ENCODE data around the gene POLR2A.
"Not testable (repeated sequence)": the region's sequence is repeated elsewhere in the genome, so short reads cannot be mapped to it uniquely, and the experiment has no call there.

POLR2A gene

GRCh38 chr17:7460850-7461660 lies 23.1 kb upstream of the POLR2A start:
- peak; percentile 69 for DNase-seq (ENCODE audit: low spot score)

GRCh38 chr17:7462474-7463371 lies 21.4 kb upstream of the POLR2A start:
- DNase-seq (ENCODE audit: low spot score) = no peak

DNA sequence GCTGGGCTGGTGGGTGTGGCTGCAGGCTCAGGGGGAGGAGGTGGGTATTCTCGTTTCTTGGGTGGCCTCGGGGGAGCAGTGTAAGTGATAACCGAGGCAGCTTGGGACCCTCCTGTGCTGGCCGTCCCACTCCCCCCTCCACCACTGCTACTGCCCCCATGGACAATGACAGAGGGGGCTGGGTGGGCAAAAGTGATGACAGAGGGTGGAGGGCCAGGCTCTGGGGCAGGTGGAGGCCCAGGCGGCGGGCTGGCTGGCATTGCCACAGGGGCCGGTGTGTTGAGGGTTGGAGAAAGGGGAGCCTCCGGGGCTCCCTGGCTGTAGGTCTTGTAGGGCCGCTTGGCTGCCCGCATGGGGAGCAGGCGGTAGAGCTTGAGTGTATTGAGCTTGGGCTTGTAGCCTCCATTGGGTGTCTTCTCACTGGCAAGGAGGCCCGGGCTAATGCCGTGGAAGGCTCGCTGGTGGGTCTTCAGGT lies 20.8 kb upstream of the POLR2A start:
- no peak for DNase-seq (ENCODE audit: low spot score)

DNA sequence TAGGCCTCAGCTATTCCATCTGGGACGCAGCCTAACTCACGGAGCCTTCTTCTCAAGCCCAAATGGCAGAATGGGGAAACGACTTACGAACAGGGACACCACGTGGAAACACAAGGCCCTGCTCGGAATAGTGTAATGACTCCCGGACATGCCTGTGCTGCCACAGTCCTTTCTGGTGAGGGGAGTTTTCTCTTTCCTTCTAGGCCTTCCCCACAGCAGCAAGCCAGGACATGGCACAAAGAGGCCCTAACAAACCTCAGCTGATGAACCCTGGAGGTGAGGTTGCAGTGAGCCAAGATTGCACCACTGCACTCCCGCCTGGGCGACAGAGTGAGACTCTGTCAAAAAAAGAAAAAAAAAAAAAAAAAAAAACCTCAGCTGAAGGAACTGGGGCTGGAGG lies 20.1 kb upstream of the POLR2A start:
- DNase-seq (ENCODE audit: low spot score) = no peak

GRCh38 chr17:7465597-7466275 lies 18.4 kb upstream of the POLR2A start:
- no peak for DNase-seq (ENCODE audit: low spot score)

DNA sequence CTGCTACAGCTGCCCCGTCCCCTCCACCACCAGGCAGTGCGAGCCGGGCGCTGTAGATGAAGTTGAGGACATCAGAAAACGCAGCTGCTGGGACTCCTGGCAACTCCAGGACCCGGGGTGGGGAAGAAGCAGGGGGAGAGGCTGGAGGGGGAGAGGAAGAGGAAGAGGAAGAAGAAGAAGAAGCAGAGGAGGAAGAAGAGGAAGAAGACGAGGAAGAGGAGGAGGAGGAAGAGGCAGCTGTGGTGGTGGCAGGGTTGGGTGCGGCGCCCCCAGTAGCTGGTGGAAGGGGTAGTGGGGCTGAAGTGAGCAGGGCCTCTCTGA lies 17.9 kb upstream of the POLR2A start:
- no peak for DNase-seq (ENCODE audit: low spot score)

- DNase-seq (ENCODE audit: low spot score) = no peak
Observed at GRCh38 chr17:7466639-7467341, 17.4 kb upstream of the POLR2A start.

- no peak for DNase-seq (ENCODE audit: low spot score)
Observed at GRCh38 chr17:7467498-7467897, 16.7 kb upstream of the POLR2A start.

- DNase-seq (ENCODE audit: low spot score) = no peak
Observed at GRCh38 chr17:7468290-7468689, 15.9 kb upstream of the POLR2A start.

- no peak for DNase-seq (ENCODE audit: low spot score)
Observed at GRCh38 chr17:7468804-7469389, 15.3 kb upstream of the POLR2A start.

GRCh38 chr17:7469843-7470242 lies 14.3 kb upstream of the POLR2A start:
- not testable (repeated sequence) for DNase-seq (ENCODE audit: low spot score)

DNA sequence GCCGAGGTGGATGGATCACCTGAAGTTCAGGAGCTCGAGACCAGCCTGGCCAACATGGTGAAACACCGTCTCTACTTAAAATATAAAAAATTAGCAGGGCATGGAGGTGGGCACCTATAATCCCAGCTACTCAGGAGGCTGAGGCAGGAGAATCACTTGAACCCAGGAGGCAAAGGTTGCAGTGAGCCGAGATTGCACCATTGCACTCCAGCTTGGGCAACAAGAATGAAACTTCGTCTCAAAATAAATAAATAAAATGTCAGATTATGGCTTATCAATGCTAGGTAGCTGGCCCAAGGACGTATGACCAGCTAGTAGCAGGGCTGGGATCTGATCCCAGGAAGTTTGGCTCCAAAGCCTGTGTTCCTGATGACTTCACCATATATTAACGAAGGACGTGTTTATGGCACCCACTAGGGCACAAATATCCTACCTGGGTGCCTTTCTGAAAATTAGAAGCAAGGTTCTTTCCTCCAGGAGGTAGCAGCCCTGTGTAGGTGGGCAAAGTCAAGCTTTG lies 13.7 kb upstream of the POLR2A start:
- DNase-seq (ENCODE audit: low spot score) = not testable (repeated sequence)

DNA sequence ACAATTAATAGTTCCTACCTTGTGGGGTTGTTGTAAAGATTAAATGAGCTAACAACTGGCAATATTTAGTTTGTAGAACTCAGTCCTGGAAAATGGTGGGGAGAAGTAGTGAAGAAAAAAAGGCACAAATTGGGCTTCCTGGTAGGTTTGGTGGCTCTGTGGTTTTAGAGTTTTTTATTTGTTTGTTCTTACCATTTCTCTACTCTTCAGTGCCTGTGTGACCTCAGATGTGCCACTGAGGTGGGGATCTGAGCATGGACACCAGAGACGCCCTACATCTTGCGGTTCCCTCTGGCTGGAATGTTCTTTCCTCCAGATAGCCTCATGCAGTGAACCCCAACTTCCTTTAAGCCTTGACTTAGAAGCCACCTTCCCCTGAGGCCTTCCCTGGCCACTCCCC lies 12.4 kb upstream of the POLR2A start:
- no peak for DNase-seq (ENCODE audit: low spot score)

DNA sequence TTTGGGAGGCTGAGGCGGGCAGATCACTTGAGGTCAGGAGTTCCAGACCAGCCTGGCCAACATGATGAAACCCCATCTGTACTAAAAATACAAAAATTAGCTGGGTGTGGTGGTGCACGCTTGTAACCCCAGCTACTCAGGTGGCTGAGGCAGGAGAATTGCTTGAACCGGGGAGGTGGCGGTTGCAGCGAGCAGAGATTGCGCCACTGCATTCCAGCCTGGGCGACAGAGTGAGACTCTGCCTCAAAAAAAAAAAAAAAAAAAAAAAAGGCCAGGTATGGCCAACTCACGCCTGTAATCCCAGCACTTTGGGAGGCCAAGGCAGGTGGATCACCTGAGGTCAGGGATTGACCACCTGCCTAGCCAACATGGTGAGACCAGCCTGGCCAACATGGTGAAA lies 9.4 kb upstream of the POLR2A start:
- DNase-seq (ENCODE audit: low spot score) = not testable (repeated sequence)

DNA sequence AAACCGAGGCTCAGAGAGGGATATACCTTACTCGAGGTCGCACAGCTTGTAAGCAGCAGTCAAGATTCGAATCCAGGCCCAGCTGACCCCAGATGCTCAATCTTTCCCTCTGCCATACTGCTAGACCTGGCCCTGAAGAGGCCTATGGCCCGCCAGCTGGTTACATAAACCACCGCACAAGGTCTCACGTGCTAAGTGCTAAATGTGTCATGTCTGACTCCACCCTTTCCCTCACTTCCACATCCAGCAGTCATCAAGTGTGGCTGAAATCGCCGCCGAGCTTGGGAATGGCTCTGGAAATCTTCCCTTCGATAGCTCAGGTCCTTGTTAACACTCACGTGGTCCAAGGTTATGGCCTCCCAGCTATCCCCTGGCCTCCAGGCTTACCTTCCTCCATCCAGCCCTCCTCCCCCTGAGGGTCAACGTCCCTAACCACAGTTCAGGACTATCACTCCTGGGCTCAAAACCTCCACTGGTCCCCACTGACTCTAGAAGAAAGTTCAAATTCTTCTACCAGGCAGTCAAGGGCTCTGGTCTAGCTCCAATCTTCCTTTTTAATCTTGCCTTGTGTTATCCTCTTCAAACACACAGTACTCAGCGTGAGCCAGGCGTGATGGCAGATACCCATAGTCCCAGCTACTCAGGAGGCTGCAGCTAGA lies 8.3 kb upstream of the POLR2A start:
- no peak for DNase-seq (ENCODE audit: low spot score)

DNA sequence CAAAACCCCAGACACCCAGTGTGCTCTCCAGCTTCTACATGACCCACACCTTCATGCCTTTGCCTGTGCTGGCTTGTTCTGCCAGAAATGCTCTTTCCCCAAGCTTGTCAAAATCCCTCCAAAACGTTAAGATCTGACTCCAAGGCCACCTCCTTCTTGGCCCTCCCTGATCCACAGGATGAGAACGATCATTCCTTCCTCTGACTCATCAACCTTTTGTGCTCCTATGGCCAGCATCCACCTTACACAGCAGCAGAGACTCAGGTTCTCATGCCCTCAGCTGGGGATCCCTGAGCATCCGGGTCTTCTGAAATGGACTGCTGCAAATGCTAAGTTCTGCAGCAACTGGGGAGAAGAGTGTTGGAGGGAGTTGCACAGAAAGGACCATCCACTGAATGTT lies 7.7 kb upstream of the POLR2A start:
- no peak for DNase-seq (ENCODE audit: low spot score)

- DNase-seq (ENCODE audit: low spot score) = no peak
Observed at GRCh38 chr17:7476951-7477350, 7.2 kb upstream of the POLR2A start.

DNA sequence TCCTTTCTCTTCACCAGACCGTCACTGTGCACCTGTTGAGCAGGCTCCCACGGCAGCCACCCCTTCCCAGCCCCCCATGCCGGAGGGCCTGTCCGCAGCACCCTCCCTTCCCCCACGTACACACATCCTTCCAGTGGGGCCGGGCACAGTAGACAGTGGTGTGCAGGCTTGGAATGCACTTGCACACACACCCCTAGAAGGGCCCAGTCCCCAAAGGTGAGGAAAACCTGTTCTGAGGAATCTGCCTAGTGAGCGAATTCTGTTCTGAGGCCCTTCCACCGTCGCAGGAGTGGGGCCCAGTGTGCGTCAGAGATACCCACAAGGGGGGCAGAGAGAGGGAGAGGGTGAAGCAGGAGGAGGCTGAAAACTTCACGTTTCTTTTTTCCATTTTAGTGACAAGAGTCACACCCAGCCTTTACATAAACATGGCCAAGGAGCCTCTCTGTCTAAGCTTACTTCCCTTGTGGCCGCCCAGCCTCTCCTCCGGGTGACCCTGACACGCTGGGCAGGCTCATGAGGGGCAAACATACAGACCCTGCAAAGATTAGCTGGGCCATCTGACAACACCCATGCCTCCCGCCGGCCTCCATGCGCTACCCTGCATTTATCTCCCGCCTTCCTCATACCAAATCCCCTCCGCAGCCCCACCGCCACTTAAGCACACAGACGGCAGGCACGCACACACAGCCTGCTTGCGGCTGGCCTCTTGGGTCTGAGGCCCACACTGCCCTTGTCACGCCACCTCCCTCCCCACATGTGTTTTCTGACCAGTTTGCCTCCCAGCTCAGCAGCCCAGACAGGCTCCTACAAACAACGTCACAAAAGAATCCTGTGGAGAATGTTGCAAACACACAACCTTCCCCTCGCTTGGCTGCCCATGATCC lies 6.5 kb upstream of the POLR2A start:
- DNase-seq (ENCODE audit: low spot score) = peak; percentile 28

DNA sequence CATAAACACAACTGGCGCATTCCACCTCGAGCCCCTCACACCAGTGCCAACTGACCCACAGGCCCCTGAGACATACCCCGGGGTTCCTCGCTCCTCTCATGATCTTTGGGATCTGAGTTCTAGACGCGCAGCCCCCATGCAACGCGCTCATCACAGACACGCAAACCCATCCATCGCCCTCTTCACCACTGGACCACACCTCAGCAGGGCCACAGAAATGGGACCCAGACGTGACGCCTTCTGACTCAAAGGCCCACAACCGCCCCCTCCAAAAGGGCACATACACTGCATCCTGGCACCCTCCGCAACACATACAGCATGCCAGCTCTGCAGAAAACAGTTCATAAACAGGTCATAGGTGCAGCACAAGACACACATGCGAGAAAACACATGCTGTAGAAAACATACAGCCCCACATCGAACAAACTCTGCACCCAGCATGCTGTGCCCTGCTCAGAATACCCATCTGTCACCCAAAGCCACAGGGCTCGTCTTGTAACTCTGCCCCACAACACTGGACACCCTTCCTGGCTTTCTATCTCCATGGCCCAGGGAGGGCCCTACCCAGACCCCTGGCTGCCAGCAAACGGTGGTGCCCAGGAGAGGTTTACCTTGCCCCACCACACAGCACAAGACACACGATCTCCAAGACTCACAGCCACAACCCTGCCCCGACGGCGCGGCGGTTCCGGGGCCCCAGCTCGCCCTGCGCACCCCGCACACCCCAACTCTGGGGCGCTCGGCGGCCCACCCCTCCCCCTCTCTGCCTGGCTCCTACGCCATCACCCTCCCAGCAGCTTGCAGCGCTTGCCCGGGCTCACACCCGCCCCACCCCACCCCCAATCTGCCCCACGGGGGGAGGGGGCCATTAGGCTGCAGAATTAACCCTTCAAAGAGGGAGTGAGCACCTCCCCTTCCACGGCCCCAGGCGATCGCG lies 5.6 kb upstream of the POLR2A start:
- peak; percentile 77 for DNase-seq (ENCODE audit: low spot score)
